WI38 (cell line): ENCODE measurements around the gene FNDC3A.

ENCODE experiments used
- H3K4me3 ChIP-seq: 2 replicates; pipeline ENCODE4 v1.5.1; 2011; ENCODE audit warnings: low read depth, mild to moderate bottlenecking, control low read depth, low read length
- CTCF ChIP-seq: IDR thresholded peaks from 2 replicates; pipeline ENCODE4 v1.5.1; 2012; ENCODE audit warnings: low read depth, mild to moderate bottlenecking, control low read depth, low read length

Gene FNDC3A

GRCh38 chr13:48962281-48962680 is 13.4 kb upstream of the FNDC3A start:
- TF ChIP-seq CTCF = no peak
- no peak overlapping the region for H3K4me3 ChIP-seq

- no peak for TF ChIP-seq CTCF
- no peak overlapping the region for H3K4me3 ChIP-seq
Measured at GRCh38 chr13:48965736-48966135, 10.0 kb upstream of the FNDC3A start.

- TF ChIP-seq CTCF = no peak
- H3K4me3 ChIP-seq = no peak overlapping the region
Measured at GRCh38 chr13:48969685-48970084, 6.0 kb upstream of the FNDC3A start.

GRCh38 chr13:48973845-48974431 is 1.8 kb upstream of the FNDC3A start:
- no peak for TF ChIP-seq CTCF
- no peak overlapping the region for H3K4me3 ChIP-seq

GRCh38 chr13:48975101-48975855 is 434 bp upstream of the FNDC3A start:
- TF ChIP-seq CTCF = no peak; the same call in 1 of the 2 replicates

GRCh38 chr13:48976576-48977285 is 1.0 kb downstream of the FNDC3A start:
- no peak for TF ChIP-seq CTCF

More at GRCh38 chr13:48975101-48975855, 434 bp upstream of the FNDC3A start:
- peak overlapping the region; percentile 91 for H3K4me3 ChIP-seq

GRCh38 chr13:48977286-48977625 is 1.5 kb downstream of the FNDC3A start:
- H3K4me3 ChIP-seq = peak overlapping the region; percentile 91
- no peak for TF ChIP-seq CTCF

More at GRCh38 chr13:48976576-48977285, 1.0 kb downstream of the FNDC3A start:
- peak overlapping the region; percentile 91 for H3K4me3 ChIP-seq
